GM23338 (cell line): ENCODE results near the gene OCA2.

ENCODE experiments used
- CTCF ChIP-seq, 2 experiments: fragments of 200-600 bp in 1 of 2; sonication (generic) in 1 of 2; conservative IDR thresholded peaks; 2 replicates each; pipeline versions ENCODE4 v1.5.1 to v1.6.1; 2016 to 2017; ENCODE audit warnings: antibody characterized with exemption in 2 of 2, low read depth in 2 of 2, mild to moderate bottlenecking in 2 of 2, moderate library complexity in 1 of 2
- POLR2AphosphoS5 ChIP-seq: IDR thresholded peaks from 2 replicates; pipeline ENCODE4 v1.6.1; 2016; ENCODE audit warnings: antibody characterized with exemption, low read depth

- no peak for TF ChIP-seq POLR2AphosphoS5
- TF ChIP-seq CTCF (conservative IDR thresholded peaks at IDR 0.05; ENCODE audit: low read depth in 2 of 2) = no peak
Observed at GRCh38 chr15:27757052-27757451, 342.1 kb downstream of the OCA2 start.
